HEK293 (cell line): ENCODE measurements around the gene MARK3.

Experiments
- CTCF ChIA-PET: fragments of 350-600 bp; formaldehyde crosslinking; extraction: SDS; loops from one replicate; lab custom pipeline; 2021; ENCODE audit warnings: antibody characterized with exemption; lab: Yijun Ruan, JAX
- POLR2A ChIA-PET: fragments of 300-600 bp; formaldehyde crosslinking; extraction: SDS; loops from one replicate; lab custom pipeline; 2020; ENCODE audit warnings: antibody characterized with exemption, inconsistent platforms; lab: Yijun Ruan, JAX
- H3K27ac ChIP-seq: fragments of 200-500 bp; sonication (Bioruptor generic); 2 replicates; pipeline ENCODE4 v1.5.1; 2014; ENCODE audit warnings: low read depth, low read length, control low read depth, inconsistent platforms; ENCODE audit errors: extremely low read depth
- H3K36me3 ChIP-seq, 2 experiments: fragments of 200-500 bp in 1 of 2; sonication (Bioruptor generic) in 1 of 2; 1 replicate in 1 of 2; 2 replicates in 1 of 2; pipeline ENCODE4 v1.5.1; 2014 to 2017; ENCODE audit warnings: inconsistent platforms in 2 of 2, low read length in 2 of 2; ENCODE audit not compliant: control insufficient read depth in 2 of 2, insufficient read depth in 1 of 2
- H3K4me1 ChIP-seq: fragments of 200-500 bp; sonication (Bioruptor generic); 2 replicates; pipeline ENCODE4 v1.5.1; 2014; ENCODE audit warnings: mild to moderate bottlenecking, low read length, inconsistent platforms; ENCODE audit not compliant: control insufficient read depth, insufficient read depth
- H3K4me3 ChIP-seq: 2 replicates; pipeline ENCODE4 v1.5.1; 2011; ENCODE audit warnings: low read depth, mild to moderate bottlenecking, control low read depth, low read length, moderate library complexity
- H3K9me3 ChIP-seq: fragments of 200-500 bp; sonication (Bioruptor generic); 2 replicates; pipeline ENCODE4 v1.5.1; 2014; ENCODE audit warnings: low read depth, low read length, inconsistent platforms; ENCODE audit not compliant: control insufficient read depth, insufficient read depth
- GLIS1 ChIP-seq: fragments of 450-650 bp; formaldehyde crosslinking; IDR thresholded peaks from 2 replicates; pipeline ENCODE4 v1.5.1; 2016; ENCODE audit warnings: missing biosample characterization, missing genetic modification characterization
- HOXC10 ChIP-seq: sonication (generic); formaldehyde crosslinking; IDR thresholded peaks from 2 replicates; pipeline ENCODE4 v1.8.1; 2023; ENCODE audit warnings: mild to moderate bottlenecking, missing genetic modification reagents
- PRDM1 ChIP-seq: fragments of 450-650 bp; formaldehyde crosslinking; IDR thresholded peaks from 2 replicates; pipeline ENCODE4; 2016; ENCODE audit warnings: missing biosample characterization, missing genetic modification characterization
- PRDM10 ChIP-seq: fragments of 450-650 bp; formaldehyde crosslinking; IDR thresholded peaks from 2 replicates; pipeline ENCODE4 v1.5.1; 2016; ENCODE audit warnings: missing biosample characterization, missing genetic modification characterization
- SCRT1 ChIP-seq: fragments of 450-650 bp; formaldehyde crosslinking; IDR thresholded peaks from 2 replicates; pipeline ENCODE4 v1.5.1; 2016; ENCODE audit warnings: missing biosample characterization, missing genetic modification characterization, borderline replicate concordance
- SCRT2 ChIP-seq: fragments of 450-650 bp; formaldehyde crosslinking; IDR thresholded peaks from 2 replicates; pipeline ENCODE4 v1.5.1; 2016; ENCODE audit warnings: missing biosample characterization, missing genetic modification characterization
- ZFP69B ChIP-seq: fragments of 450-650 bp; formaldehyde crosslinking; IDR thresholded peaks from 2 replicates; pipeline ENCODE4 v1.5.1; 2016; ENCODE audit warnings: missing biosample characterization, missing genetic modification characterization
- ZIC2 ChIP-seq: fragments of 450-650 bp; formaldehyde crosslinking; IDR thresholded peaks from 2 replicates; pipeline ENCODE4 v1.5.1; 2016; ENCODE audit warnings: missing biosample characterization, missing genetic modification characterization
- ZNF202 ChIP-seq: fragments of 450-650 bp; formaldehyde crosslinking; IDR thresholded peaks from 2 replicates; pipeline ENCODE4 v1.5.1; 2016; ENCODE audit warnings: missing biosample characterization, missing genetic modification characterization, borderline replicate concordance
- ZNF341 ChIP-seq: fragments of 450-650 bp; formaldehyde crosslinking; IDR thresholded peaks from 2 replicates; pipeline ENCODE4; 2016; ENCODE audit warnings: low read depth, missing biosample characterization, missing genetic modification characterization
- ZNF501 ChIP-seq: fragments of 450-650 bp; formaldehyde crosslinking; IDR thresholded peaks from 2 replicates; pipeline ENCODE4 v1.5.1; 2016; ENCODE audit warnings: missing biosample characterization, missing genetic modification characterization
- ZNF514 ChIP-seq: fragments of 450-650 bp; formaldehyde crosslinking; IDR thresholded peaks from 2 replicates; pipeline ENCODE4 v1.5.1; 2016; ENCODE audit warnings: missing biosample characterization, missing genetic modification characterization
- ZNF585B ChIP-seq: fragments of 450-650 bp; formaldehyde crosslinking; IDR thresholded peaks from 2 replicates; pipeline ENCODE4 v1.5.1; 2016; ENCODE audit warnings: missing biosample characterization, missing genetic modification characterization
- ZNF610 ChIP-seq: fragments of 450-650 bp; formaldehyde crosslinking; IDR thresholded peaks from 2 replicates; pipeline ENCODE4 v1.5.1; 2016; ENCODE audit warnings: missing biosample characterization, missing genetic modification characterization, borderline replicate concordance
- ZNF623 ChIP-seq: fragments of 450-650 bp; formaldehyde crosslinking; IDR thresholded peaks from 2 replicates; pipeline ENCODE4 v1.5.1; 2016; ENCODE audit warnings: missing biosample characterization, missing genetic modification characterization
- ZNF843 ChIP-seq: fragments of 450-650 bp; formaldehyde crosslinking; IDR thresholded peaks from 2 replicates; pipeline ENCODE4 v1.5.1; 2016; ENCODE audit warnings: missing biosample characterization, missing genetic modification characterization
- ZSCAN16 ChIP-seq: fragments of 450-650 bp; formaldehyde crosslinking; IDR thresholded peaks from 2 replicates; pipeline ENCODE4 v1.5.1; 2016; ENCODE audit warnings: missing biosample characterization, missing genetic modification characterization
- ZSCAN23 ChIP-seq: fragments of 450-650 bp; formaldehyde crosslinking; IDR thresholded peaks from 2 replicates; pipeline ENCODE4 v1.5.1; 2016; ENCODE audit warnings: missing biosample characterization, missing genetic modification characterization
- ZSCAN30 ChIP-seq: fragments of 450-650 bp; IDR thresholded peaks from 2 replicates; pipeline ENCODE4 v1.5.1; 2018; ENCODE audit warnings: missing biosample characterization, mild to moderate bottlenecking, missing genetic modification characterization, moderate library complexity
- ZSCAN5A ChIP-seq: fragments of 450-650 bp; formaldehyde crosslinking; IDR thresholded peaks from 2 replicates; pipeline ENCODE4 v1.5.1; 2016; ENCODE audit warnings: missing biosample characterization, missing genetic modification characterization

Gene MARK3

GRCh38 chr14:103514596-103515421, 129.6 kb downstream of the MARK3 start:
- no peak for TF ChIP-seq ZNF202 (tag by site-specific recombination)
- no peak for TF ChIP-seq GLIS1 (tag by site-specific recombination)
- no peak for TF ChIP-seq ZNF623 (tag by site-specific recombination)
- no peak for TF ChIP-seq ZSCAN5A (tag by site-specific recombination)
- TF ChIP-seq ZNF610, result no peak
- Histone ChIP-seq H3K9me3 (no peaks in the 10 kb centered on the region), H3K4me1 (peaks cover 12% of the 10 kb centered on the region), H3K36me3 (peaks cover 0 to 34% of the 10 kb centered on the region in 2 experiments; a peak in 2 of 3 replicates), H3K4me3 (no peak overlapping the region), H3K27ac (no peak overlapping the region)
- POLR2A ChIA-PET, result interaction anchor here (1.1 kb wide), 1 partner anchor 124 kb away, joined by 4 read pairs; no protein-coding TSS in a partner anchor
- CTCF ChIA-PET, result interaction anchor here (1.1 kb wide), 1 partner anchor 408 kb away, joined by 3 read pairs; no protein-coding TSS in a partner anchor

- H3K4me1 ChIP-seq, result peaks cover 17% of the 10 kb centered on the region
- peaks cover 0 to 32% of the 10 kb centered on the region in 2 experiments; a peak in 2 of 3 replicates for H3K36me3 ChIP-seq
- ChIA-PET POLR2A (interaction anchor here (0.5 to 0.9 kb wide), 3 partner anchors 12 to 284 kb away, joined by 3 to 6 read pairs (median 4); no protein-coding TSS in a partner anchor), CTCF (interaction anchor here (0.7 to 3.9 kb wide), 6 partner anchors 10 to 31 kb away, joined by 3 to 48 read pairs (median 3); partner anchors contain the start of gene TRMT61A)
- TF ChIP-seq SCRT1 (tag by site-specific recombination) (0 out of 2 replicates have a peak, but pooled peaks have one; percentile 29), PRDM1 (tag by site-specific recombination) (0 out of 2 replicates have a peak, but pooled peaks have one; percentile 11), ZIC2 (tag by site-specific recombination) (peak; percentile 78), SCRT2 (peak; percentile 75), ZNF585B (tag by site-specific recombination) (peak; percentile 25; the same call in 1 of the 2 replicates), ZSCAN23 (tag by site-specific recombination) (no peak), ZFP69B (no peak), ZNF341 (tag by site-specific recombination) (peak; percentile 50; the same call in 1 of the 2 replicates), HOXC10 (no peak)
- no peak overlapping the region for H3K4me3 ChIP-seq
- no peaks in the 10 kb centered on the region for H3K9me3 ChIP-seq
- no peak overlapping the region; the same call in none of the 2 replicates for H3K27ac ChIP-seq
Observed at GRCh38 chr14:103516426-103517173, 131.4 kb downstream of the MARK3 start.

DNA sequence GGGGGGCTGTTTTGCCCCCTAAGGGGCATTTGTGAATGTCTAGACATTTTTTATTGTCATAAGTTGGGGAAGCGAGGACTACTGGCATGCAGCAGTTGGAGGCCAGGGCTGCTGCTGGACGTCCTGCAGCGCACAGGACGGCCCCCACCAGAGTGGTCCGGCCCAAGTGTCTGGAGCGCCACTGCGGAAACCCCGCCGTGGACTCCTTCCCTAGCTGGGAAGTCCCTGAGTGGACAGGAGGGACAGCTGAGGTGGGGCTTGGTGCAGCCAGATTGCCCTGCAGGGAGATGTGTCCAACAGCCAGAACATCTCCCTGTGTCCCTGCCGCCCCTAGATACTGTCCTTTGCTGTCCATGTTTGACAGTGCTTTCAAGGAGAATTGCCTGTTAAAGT, 132.0 kb downstream of the MARK3 start:
- H3K9me3 ChIP-seq, result no peaks in the 10 kb centered on the region
- H3K4me1 ChIP-seq, result peaks cover 17% of the 10 kb centered on the region
- H3K36me3 ChIP-seq, result peaks cover 0 to 33% of the 10 kb centered on the region in 2 experiments; a peak in 2 of 3 replicates
- no peak overlapping the region; the same call in 1 of the 2 replicates for H3K27ac ChIP-seq
- POLR2A ChIA-PET, result interaction anchor here (0.5 to 2.7 kb wide), 3 partner anchors 24 to 284 kb away, joined by 3 to 24 read pairs (median 6); no protein-coding TSS in a partner anchor
- H3K4me3 ChIP-seq, result no peak overlapping the region
- CTCF ChIA-PET, result interaction anchor here (0.7 to 3.9 kb wide), 6 partner anchors 11 to 30 kb away, joined by 3 to 48 read pairs (median 3); partner anchors contain the start of gene TRMT61A
- TF ChIP-seq ZNF843 (no peak), ZSCAN16 (no peak), ZNF514 (tag by site-specific recombination) (no peak), ZNF501 (no peak), PRDM10 (tag by site-specific recombination) (0 out of 2 replicates have a peak, but pooled peaks have one; percentile 27), ZSCAN30 (tag by site-specific recombination) (no peak)
